HCT116 (cell line): ENCODE results near the gene TADA2B. TPM values are rescaled to one million over a fixed set of nuclear protein-coding genes. Genes with fewer than 3 reads are reported as not detected.

Experiments
- ATAC-seq: fragments of 200-7000 bp; cut with Tn5 transposase; 2 replicates; pipeline ENCODE4 v1.9.1; 2020; ENCODE audit warnings: mild to moderate bottlenecking, moderate library complexity
- BruUV-seq: library from RNA; stranded (reverse); fragments of 400-500 nt; replicated peaks from 2 replicates; lab custom pipeline; 2021; lab: Mats Ljungman, UMichigan
- CTCF ChIA-PET: fragments of 300-600 bp; sonication (Branson Sonifier 250); formaldehyde crosslinking; loops from one replicate; lab custom pipeline; 2021; ENCODE audit warnings: antibody characterized with exemption; lab: Charles Lee
- POLR2A ChIA-PET: fragments of 300-600, 350-600 bp; sonication (Branson Sonifier 250); formaldehyde crosslinking; loops from one replicate; lab custom pipeline; 2021; ENCODE audit warnings: antibody characterized with exemption; lab: Charles Lee
- RAD21 ChIA-PET, 2 experiments: fragments of 300-600 bp; sonication (Branson Sonifier 250); formaldehyde crosslinking; loops; one replicate each; lab custom pipeline; 2023; ENCODE audit warnings: low total read pairs in 2 of 2; ENCODE audit not compliant: uncharacterized antibody in 2 of 2, unreplicated experiment in 2 of 2, low non-redundant PET in 1 of 2; lab: Charles Lee
- DNase-seq: peaks from one replicate; pipeline ENCODE4 v3.0.0-alpha.2; 2010; ENCODE audit warnings: low read depth, low spot score
- H2AFZ ChIP-seq: fragments of 200-600 bp; shearing (Covaris generic), sonication (generic); 2 replicates; pipeline ENCODE4 v1.6.1; 2017; ENCODE audit warnings: low read depth, mixed run types, mixed read lengths, antibody characterized with exemption, low read length; ENCODE audit not compliant: poor library complexity, severe bottlenecking
- H3K27ac ChIP-seq: 2 replicates; pipeline ENCODE4 v1.5.1; 2012; ENCODE audit warnings: low read depth, low read length
- H3K27me3 ChIP-seq: fragments of 200-600 bp; sonication (generic); 2 replicates; pipeline ENCODE4 v1.6.1; 2016; ENCODE audit warnings: mixed run types, low read length, mixed read lengths; ENCODE audit not compliant: insufficient read depth
- H3K36me3 ChIP-seq, 2 experiments: fragments of 200-500 bp in 1 of 2; fragments of 200-600 bp in 1 of 2; sonication (Bioruptor generic) in 1 of 2; sonication (generic) in 1 of 2; 2 replicates each; pipeline versions ENCODE4 v1.5.1 to v1.6.1; 2014 to 2016; ENCODE audit warnings: low read length in 2 of 2, inconsistent platforms in 1 of 2, mixed read lengths in 1 of 2, mixed run types in 1 of 2; ENCODE audit not compliant: insufficient read depth in 2 of 2, control insufficient read depth in 1 of 2
- H3K4me1 ChIP-seq, 2 experiments: fragments of 200-600 bp in 1 of 2; sonication (generic) in 1 of 2; 2 replicates each; pipeline versions ENCODE4 v1.5.1 to v1.6.1; 2012 to 2017; ENCODE audit warnings: low read length in 2 of 2, inconsistent platforms in 1 of 2, mild to moderate bottlenecking in 1 of 2, mixed read lengths in 1 of 2, mixed run types in 1 of 2, moderate library complexity in 1 of 2; ENCODE audit not compliant: insufficient read depth in 2 of 2, control insufficient read depth in 1 of 2
- H3K4me2 ChIP-seq: fragments of 200-600 bp; sonication (generic); 2 replicates; pipeline ENCODE4 v1.6.1; 2017; ENCODE audit warnings: mixed run types, low read length, mixed read lengths
- H3K4me3 ChIP-seq, 2 experiments: fragments of 200-600 bp in 1 of 2; sonication (generic) in 1 of 2; replicated peaks in 1 of 2; 2 replicates each; pipeline ENCODE4 v1.5.1; 2011 to 2016; ENCODE audit warnings: low read length in 2 of 2, control low read depth in 1 of 2, low read depth in 1 of 2, mild to moderate bottlenecking in 1 of 2, mixed read lengths in 1 of 2, mixed run types in 1 of 2
- H3K79me2 ChIP-seq: fragments of 200-600 bp; sonication (generic); 2 replicates; pipeline ENCODE4 v1.6.1; 2017; ENCODE audit warnings: mild to moderate bottlenecking, mixed run types, low read length, moderate library complexity, mixed read lengths; ENCODE audit not compliant: insufficient read depth
- H3K9ac ChIP-seq: fragments of 200-600 bp; sonication (generic); 2 replicates; pipeline ENCODE4 v1.6.1; 2016; ENCODE audit warnings: low read length, mixed read lengths
- H3K9me2 ChIP-seq: fragments of 200-600 bp; sonication (generic), shearing (Covaris generic); 2 replicates; pipeline ENCODE4 v1.6.1; 2017; ENCODE audit warnings: mixed run types, mild to moderate bottlenecking, moderate library complexity; ENCODE audit not compliant: insufficient read depth
- H3K9me3 ChIP-seq, 2 experiments: fragments of 200-500 bp in 1 of 2; fragments of 200-600 bp in 1 of 2; sonication (Bioruptor generic) in 1 of 2; sonication (generic) in 1 of 2; 2 replicates each; pipeline ENCODE4 v1.6.1; 2014 to 2017; ENCODE audit warnings: low read length in 2 of 2, mixed read lengths in 2 of 2, inconsistent platforms in 1 of 2, low read depth in 1 of 2, mild to moderate bottlenecking in 1 of 2, mixed run types in 1 of 2, moderate library complexity in 1 of 2; ENCODE audit not compliant: control insufficient read depth in 1 of 2, insufficient read depth in 1 of 2
- H4K20me1 ChIP-seq: fragments of 200-600 bp; sonication (generic), shearing (Covaris generic); 2 replicates; pipeline ENCODE4 v1.6.1; 2017; ENCODE audit warnings: mixed run types, mild to moderate bottlenecking, moderate library complexity; ENCODE audit not compliant: insufficient read depth
- EGR1 ChIP-seq: IDR thresholded peaks from 2 replicates; pipeline ENCODE4 v1.6.1; 2012; ENCODE audit warnings: low read depth
- EZH2 ChIP-seq: fragments of 200-600 bp; sonication (generic); IDR thresholded peaks from 2 replicates; pipeline ENCODE4 v1.6.1; 2017; ENCODE audit warnings: antibody characterized with exemption, mixed run types
- FOSL1 ChIP-seq: IDR thresholded peaks from 2 replicates; pipeline ENCODE4 v1.6.1; 2012; ENCODE audit warnings: low read depth
- POLR2AphosphoS5 ChIP-seq: IDR thresholded peaks from 2 replicates; pipeline ENCODE4 v1.6.1; 2011; ENCODE audit warnings: mild to moderate bottlenecking, low read depth, low read length, moderate library complexity
- RAD21 ChIP-seq: IDR thresholded peaks from 2 replicates; pipeline ENCODE4 v1.6.1; 2012; ENCODE audit warnings: low read depth, mild to moderate bottlenecking
- SRF ChIP-seq: IDR thresholded peaks from 2 replicates; pipeline ENCODE4 v1.6.1; 2012; ENCODE audit warnings: low read depth
- ZNF274 ChIP-seq: fragments of 200-500 bp; sonication (Bioruptor generic); IDR thresholded peaks from 2 replicates; pipeline ENCODE4 v1.6.1; 2014; ENCODE audit warnings: mild to moderate bottlenecking, low read depth, low read length, inconsistent platforms
- intact Hi-C: fragments of 100-400 bp; cut with micrococcal nuclease; formaldehyde crosslinking; loops from 2 replicates; pipeline ENCODE4 v1.10.0; 2022
- total RNA-seq: library from RNA; stranded (reverse); gene quantifications from one replicate; pipeline ENCODE4 v1.2.1, GENCODE V29; 2021; ENCODE audit not compliant: unreplicated experiment
- TF ChIP-seq, protein P1 (sequence below): IDR thresholded peaks from 2 replicates; pipeline ENCODE4 v1.6.1; 2012; ENCODE audit warnings: low read depth
- TF ChIP-seq, protein P2 (sequence below): IDR thresholded peaks from 2 replicates; pipeline ENCODE4 v1.6.1; 2011; ENCODE audit warnings: mild to moderate bottlenecking, low read length, moderate library complexity; ENCODE audit not compliant: insufficient replicate concordance; ENCODE audit errors: extremely low read depth

Gene TADA2B
- total RNA-seq, 1 experiment from 2014 or later, result 13.4 TPM

DNA sequence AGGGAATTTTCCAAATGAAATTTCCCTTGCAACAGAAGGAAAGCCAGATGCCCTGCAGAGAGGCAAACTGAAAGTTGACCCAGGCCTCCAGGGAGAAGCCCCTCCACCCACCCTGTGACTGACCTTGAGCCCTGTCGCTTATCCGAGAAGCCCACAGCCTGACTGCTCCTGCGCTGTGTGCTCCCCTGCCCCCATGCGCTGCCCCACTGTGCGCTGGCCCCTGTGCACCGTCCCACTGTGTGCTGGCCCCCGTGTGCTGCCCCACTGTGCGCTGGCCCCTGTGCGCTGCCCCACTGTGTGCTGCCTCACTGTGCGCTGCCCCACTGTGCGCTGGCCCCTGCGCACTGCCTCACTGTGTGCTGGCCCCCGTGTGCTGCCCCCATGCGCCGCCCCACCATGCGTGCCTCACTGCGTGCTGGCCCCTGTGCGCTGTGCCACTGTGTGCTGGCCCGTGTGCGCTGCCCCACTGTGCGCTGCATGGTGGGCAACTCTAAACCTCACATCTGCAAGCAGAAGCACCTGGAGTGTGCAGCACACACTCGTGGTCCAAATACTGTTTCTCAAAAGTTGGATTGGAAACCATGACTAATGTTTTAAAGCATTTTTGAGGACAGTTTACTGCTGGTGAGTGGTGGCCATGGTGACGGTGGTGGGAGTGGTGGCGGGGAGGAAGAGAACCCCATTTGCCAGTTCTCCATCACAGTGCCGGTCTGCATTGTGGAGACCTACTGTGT, 33.0 kb downstream of the TADA2B start:
- Histone ChIP-seq H3K4me1 (peaks cover 0 to 12% of the 10 kb centered on the region in 2 experiments; a peak in 1 of 4 replicates), H3K4me2 (no peak overlapping the region), H3K27me3 (no peaks in the 10 kb centered on the region), H3K4me3 (no peak overlapping the region), H3K9ac (no peak overlapping the region), H3K36me3 (no peaks in the 10 kb centered on the region), H4K20me1 (no peaks in the 10 kb centered on the region), H2AFZ (no peak overlapping the region), H3K27ac (no peak overlapping the region), H3K9me2 (no peaks in the 10 kb centered on the region), H3K79me2 (no peaks in the 10 kb centered on the region), H3K9me3 (no peaks in the 10 kb centered on the region)
- ATAC-seq, result no peak
- no peak for DNase-seq
- intact Hi-C loops, result no loop called here
- BruUV-seq, result no TSS peak
- RAD21 ChIA-PET, result no interaction called here
- POLR2A ChIA-PET, result interaction anchor here (1.0 kb wide), 1 partner anchor 18 kb away, joined by 3 read pairs; no protein-coding TSS in a partner anchor
- CTCF ChIA-PET, result no interaction called here
- TF ChIP-seq POLR2AphosphoS5, result no peak
- no peak for TF ChIP-seq EGR1
- TF ChIP-seq FOSL1, result no peak
- no peak for TF ChIP-seq RAD21
- TF ChIP-seq ZNF274, result no peak
- TF ChIP-seq EZH2, result no peak
- TF ChIP-seq, protein P1, sequence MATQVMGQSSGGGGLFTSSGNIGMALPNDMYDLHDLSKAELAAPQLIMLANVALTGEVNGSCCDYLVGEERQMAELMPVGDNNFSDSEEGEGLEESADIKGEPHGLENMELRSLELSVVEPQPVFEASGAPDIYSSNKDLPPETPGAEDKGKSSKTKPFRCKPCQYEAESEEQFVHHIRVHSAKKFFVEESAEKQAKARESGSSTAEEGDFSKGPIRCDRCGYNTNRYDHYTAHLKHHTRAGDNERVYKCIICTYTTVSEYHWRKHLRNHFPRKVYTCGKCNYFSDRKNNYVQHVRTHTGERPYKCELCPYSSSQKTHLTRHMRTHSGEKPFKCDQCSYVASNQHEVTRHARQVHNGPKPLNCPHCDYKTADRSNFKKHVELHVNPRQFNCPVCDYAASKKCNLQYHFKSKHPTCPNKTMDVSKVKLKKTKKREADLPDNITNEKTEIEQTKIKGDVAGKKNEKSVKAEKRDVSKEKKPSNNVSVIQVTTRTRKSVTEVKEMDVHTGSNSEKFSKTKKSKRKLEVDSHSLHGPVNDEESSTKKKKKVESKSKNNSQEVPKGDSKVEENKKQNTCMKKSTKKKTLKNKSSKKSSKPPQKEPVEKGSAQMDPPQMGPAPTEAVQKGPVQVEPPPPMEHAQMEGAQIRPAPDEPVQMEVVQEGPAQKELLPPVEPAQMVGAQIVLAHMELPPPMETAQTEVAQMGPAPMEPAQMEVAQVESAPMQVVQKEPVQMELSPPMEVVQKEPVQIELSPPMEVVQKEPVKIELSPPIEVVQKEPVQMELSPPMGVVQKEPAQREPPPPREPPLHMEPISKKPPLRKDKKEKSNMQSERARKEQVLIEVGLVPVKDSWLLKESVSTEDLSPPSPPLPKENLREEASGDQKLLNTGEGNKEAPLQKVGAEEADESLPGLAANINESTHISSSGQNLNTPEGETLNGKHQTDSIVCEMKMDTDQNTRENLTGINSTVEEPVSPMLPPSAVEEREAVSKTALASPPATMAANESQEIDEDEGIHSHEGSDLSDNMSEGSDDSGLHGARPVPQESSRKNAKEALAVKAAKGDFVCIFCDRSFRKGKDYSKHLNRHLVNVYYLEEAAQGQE, result no peak
- TF ChIP-seq, protein P2, sequence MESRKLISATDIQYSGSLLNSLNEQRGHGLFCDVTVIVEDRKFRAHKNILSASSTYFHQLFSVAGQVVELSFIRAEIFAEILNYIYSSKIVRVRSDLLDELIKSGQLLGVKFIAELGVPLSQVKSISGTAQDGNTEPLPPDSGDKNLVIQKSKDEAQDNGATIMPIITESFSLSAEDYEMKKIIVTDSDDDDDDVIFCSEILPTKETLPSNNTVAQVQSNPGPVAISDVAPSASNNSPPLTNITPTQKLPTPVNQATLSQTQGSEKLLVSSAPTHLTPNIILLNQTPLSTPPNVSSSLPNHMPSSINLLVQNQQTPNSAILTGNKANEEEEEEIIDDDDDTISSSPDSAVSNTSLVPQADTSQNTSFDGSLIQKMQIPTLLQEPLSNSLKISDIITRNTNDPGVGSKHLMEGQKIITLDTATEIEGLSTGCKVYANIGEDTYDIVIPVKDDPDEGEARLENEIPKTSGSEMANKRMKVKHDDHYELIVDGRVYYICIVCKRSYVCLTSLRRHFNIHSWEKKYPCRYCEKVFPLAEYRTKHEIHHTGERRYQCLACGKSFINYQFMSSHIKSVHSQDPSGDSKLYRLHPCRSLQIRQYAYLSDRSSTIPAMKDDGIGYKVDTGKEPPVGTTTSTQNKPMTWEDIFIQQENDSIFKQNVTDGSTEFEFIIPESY, result no peak
- no peak for TF ChIP-seq SRF
